H54 (cell line): ENCODE data around the gene NOVA2.

Experiments
- DNase-seq: peaks from one replicate; pipeline ENCODE4 v3.0.0; 2011; ENCODE audit warnings: low spot score, mixed read lengths; ENCODE audit not compliant: insufficient read length
- FAIRE-seq: peaks from 3 replicates; lab custom pipeline; 2011; peaks lifted over from hg19 to GRCh38; lab: Jason Lieb, UNC
- POLR2A ChIP-seq: IDR thresholded peaks from 2 replicates; pipeline ENCODE4 v1.6.1; 2011; ENCODE audit warnings: low read depth, mild to moderate bottlenecking, low read length

NOVA2 gene

DNA sequence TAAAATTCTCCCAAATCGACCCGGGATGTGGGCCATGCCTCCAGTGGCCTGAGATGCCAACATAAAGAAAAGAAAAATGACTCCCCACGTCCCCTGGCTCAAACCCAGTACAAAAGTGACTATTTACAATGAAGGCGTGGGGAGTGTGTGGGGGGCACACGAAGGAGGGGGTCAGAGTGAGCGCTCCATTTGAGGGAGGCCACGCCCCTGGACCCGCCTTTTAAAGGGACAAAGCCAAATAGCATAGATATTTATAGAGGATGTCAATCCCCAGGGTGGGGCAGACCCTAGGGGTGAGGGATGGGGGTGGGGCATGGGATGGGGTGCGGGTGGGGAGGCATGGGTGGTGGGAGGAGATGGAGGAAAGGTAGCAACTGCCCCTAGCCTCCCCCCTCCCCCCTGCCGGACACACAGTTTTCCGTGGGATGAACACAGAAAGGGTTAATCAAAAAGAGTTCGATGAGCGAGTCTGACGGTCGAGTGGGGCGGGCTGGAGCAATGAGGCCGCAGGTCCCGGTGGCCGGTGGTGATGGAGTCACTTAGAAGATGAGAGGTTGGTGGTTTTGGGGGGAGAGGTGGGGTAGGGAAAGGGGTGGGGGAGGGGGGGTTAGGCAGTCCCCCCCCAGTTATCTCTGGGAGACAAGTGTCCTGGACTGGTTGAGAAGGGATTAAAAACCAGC, 39.0 kb downstream of the NOVA2 start:
- FAIRE-seq (no peak), DNase-seq (no peak)
- no peak for TF ChIP-seq POLR2A

DNA sequence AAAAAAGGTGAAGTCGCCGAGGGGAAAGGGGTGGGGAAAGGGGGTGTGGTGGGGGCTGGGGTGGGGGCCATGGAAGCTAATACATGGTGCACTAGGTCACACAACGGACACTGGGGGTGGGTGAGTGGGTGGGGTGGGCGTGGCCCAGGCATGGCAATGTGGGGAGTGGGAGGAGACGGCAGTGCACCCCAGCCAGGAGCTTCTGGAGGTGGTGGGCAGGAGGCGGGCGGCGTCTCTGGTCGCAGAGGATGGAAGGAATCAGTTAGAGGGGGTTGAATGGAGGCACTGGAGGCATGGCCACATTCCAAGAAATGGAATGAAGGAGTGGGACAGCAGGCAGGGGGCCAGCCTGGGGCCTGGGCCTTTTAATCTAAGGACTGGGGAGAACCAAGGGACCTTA, 39.9 kb downstream of the NOVA2 start:
- FAIRE-seq: no peak
- no peak for TF ChIP-seq POLR2A
- no peak for DNase-seq

DNA sequence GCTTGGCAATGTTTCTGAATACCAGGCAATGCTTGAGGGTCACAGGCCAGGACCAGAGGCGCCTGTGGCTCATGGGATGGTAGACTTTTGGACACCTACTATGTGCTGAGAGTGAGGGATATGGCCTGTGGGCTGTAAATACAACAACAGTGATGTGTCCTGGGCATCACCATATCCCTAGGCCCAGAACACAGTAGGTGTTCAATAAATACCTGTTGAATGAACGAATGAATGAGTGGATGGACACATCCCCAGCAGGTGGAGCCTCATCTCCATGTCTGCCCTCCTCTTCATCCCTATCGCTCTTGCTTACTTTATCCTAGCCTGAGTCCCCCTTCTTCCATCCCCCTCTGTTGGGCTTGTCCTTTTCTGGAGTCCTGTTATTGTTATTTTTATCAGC, 42.6 kb downstream of the NOVA2 start:
- DNase-seq (no peak), FAIRE-seq (no peak)
- no peak for TF ChIP-seq POLR2A

DNA sequence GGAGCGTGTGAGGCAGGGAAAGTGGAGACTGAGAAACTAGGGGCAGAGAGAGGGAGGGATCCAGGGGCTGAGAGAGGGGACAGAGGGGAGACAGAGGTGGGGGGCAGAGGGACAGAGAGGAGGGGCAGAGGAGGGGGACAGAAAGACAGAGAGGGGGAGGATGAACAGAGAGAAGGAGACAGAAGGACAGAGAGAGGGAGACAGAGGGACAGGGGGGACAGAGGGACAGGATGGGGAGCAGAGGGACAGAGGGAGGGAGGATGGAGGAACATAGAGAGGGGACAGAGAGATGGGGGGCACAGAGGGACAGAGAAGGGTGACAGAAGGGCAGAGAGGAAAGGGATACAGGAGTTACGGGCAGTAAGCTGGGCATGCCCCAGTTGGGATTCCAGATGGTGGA, 44.4 kb downstream of the NOVA2 start:
- FAIRE-seq (no peak), DNase-seq (no peak)
- no peak for TF ChIP-seq POLR2A

DNA sequence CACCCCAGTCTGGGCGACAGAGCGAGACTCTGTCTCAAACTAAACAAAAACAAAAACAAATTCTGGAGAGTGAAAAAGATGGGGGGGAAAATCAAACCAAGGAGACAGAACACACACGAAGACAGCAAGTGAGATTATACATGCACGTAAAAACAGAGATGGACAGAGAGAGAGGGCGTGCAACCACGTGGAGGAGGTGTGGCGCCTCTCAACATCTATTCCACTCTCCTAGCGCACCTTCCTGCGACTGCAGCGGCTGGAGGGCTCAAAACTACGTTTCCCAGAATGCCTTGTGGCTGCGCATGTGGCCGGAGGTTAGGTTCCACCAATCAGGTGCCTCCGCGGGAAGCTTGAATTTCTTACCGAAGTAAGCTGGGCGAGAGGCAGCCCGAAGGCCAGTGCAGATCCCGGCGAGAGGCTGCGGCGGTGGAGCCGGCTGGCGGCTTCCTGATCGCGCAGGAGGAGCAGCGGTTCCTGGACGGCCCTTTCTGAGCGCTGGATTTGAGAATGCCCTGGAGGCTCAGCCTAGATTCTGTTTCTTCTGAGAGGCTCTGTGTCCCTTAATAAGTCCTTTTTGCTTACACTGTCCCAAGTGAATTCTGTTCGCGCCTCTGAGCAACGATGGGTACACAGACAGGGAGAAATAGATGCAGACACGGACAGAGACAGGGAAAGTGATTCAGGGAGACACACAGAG, 46.0 kb downstream of the NOVA2 start:
- FAIRE-seq: peak; percentile 80
- 0 out of 2 replicates have a peak, but pooled peaks have one; percentile 24 for TF ChIP-seq POLR2A
- peak; percentile 83 for DNase-seq

GRCh38 chr19:45924891-45925447, 48.7 kb downstream of the NOVA2 start:
- no peak for FAIRE-seq
- TF ChIP-seq POLR2A: no peak
- DNase-seq: no peak

GRCh38 chr19:45922281-45922680, 51.4 kb downstream of the NOVA2 start:
- DNase-seq (no peak), FAIRE-seq (no peak)
- no peak for TF ChIP-seq POLR2A

GRCh38 chr19:45920458-45920857, 53.2 kb downstream of the NOVA2 start:
- no peak for DNase-seq
- TF ChIP-seq POLR2A: no peak
- FAIRE-seq: no peak

GRCh38 chr19:45919678-45920077, 54.0 kb downstream of the NOVA2 start:
- no peak for TF ChIP-seq POLR2A
- DNase-seq (no peak), FAIRE-seq (no peak)

DNA sequence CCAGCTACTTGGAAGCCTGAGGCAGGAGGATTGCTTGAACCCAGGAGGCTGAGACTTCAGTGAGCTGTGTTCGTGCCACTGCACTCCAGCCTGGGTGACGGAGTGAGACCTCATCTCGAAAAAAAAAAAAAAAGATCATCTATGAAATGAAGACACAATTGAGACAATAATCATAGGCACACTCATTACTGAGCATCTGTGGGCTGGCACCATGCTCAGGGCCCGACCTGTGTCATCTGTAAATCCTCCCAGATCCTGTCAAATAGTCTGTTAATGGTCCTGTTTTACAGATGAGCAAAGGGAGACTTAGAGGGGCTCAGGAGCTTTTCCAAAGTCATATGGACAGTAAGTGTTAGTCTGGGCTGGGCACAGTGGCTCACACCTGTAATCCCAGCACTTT, 54.9 kb downstream of the NOVA2 start:
- DNase-seq: no peak
- no peak for TF ChIP-seq POLR2A
- FAIRE-seq: no peak

DNA sequence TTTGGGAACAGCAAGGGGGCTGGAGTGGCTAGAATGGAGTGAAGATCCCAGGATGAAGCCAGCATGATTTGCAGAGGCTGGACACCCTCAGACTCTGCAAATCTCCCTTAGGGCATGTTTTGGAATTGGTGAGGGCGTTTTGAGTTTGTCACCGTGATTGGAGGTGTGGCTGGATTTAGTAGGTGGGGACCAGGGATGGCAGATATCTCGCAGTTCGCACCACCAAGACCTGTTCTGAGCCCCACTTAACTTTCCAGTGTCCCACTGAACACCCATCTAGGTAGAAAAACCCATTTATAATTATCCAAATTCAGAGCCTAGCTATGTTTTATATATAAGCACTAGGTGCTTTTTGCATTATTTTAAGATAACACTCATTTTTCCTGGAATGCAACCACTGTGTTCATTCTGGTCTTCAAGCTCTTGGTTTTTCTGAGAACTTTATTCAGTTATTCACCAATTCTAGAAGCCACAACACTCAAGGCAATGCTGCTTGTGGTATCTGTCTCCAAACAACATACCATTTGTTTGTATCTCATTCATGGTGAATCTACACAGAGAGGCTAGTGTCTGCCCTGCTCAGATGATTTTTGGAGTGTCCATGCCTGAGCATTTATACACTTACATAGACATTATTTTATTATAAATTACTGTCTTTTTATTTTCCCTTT, 56.1 kb downstream of the NOVA2 start:
- no peak for TF ChIP-seq POLR2A
- DNase-seq (no peak), FAIRE-seq (no peak)

DNA sequence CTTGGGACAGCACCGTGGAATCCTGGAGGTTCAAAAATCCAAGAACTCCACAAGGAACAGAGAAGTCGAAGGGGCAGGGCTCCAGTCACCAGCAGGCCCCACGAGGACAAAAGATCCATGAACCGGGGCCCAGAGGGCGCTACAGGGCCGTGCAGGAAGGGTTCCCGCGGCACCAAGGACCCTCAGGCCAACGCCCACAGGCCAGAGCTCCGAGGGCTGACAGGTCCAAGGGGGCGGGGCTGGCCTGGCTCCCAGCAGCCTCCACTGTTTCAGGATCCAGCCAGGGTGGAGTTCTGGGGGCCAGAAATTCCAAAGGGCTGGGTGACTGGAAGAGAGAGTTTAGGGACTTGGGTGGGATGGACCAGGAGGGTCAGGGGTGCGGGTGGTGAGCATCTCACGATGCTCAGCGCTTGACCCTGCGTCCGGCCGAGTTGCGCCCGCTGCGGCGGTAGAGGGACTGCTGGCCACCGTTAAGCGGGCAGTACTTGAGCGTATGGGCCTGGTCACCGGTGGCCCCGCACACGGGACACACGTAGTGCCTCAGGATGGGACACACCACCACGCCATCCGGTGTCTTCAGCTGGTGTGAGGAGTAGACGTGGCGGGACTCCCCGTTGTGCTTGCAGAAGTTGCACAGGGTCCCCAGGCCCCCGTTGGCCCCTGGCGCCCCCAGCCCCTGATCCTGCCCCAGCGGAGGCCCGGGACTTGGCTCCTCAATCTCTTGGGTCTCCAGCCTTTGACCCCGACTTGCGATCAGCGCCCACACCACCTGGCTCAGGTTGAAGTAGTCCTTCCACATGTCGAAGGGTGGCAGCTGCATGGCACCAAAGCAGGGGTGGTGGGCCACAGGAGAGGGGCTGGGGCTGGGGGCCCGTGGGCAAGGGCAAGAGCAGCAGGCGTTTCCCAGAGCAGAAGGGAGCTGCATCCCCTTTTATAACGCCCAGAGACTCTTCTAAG, 59.5 kb downstream of the NOVA2 start, which contains the start of gene NANOS2:
Gene NANOS2, minus strand, starts transcription at position 905 of the 957 bp plus-strand sequence. Its CDS starts 85 bp downstream, at position 820.
- DNase-seq (no peak), FAIRE-seq (no peak)
- no peak for TF ChIP-seq POLR2A

GRCh38 chr19:45911291-45911690, 62.4 kb downstream of the NOVA2 start:
- FAIRE-seq (no peak), DNase-seq (no peak)
- TF ChIP-seq POLR2A: no peak

DNA sequence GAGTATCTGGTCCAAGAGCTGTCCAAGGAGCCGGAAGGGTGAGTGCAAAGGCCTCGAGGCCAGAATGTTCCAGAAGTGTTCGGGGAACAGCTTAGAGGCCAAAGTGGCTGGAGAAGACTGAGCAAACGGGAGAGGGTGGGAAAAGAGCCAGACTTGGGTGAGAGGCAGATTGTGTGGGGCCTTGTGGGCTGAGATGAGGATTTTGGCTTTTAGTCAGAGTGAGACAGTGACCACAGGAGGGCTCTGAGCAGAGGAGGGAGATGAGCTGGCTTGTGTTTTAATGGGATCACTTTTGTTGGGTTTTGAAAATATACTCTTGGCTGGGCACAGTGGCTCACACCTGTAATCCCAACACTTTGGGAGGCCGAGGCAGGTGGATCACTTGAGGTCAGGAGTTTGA, 64.7 kb downstream of the NOVA2 start:
- no peak for DNase-seq
- no peak for TF ChIP-seq POLR2A
- no peak for FAIRE-seq
